Activated CD4-positive, alpha-beta T cell treated with anti-CD3 and anti-CD28 coated beads for 24 hours (primary cell): ENCODE measurements around the gene MAP4K4.

Source experiments
- DNase-seq, 2 donors: peaks; one replicate each; pipeline ENCODE4 v3.0.0-alpha.2; 2020; ENCODE audit warnings: low read depth in 2 of 2

Gene MAP4K4

GRCh38 chr2:101692766-101693165 lies 4.7 kb upstream of the MAP4K4 start:
- DNase-seq: no peak

- DNase-seq: no peak
These were observed 3.4 kb upstream of the MAP4K4 start for GRCh38 chr2:101693991-101694588.

GRCh38 chr2:101696272-101697123 lies 1.0 kb upstream of the MAP4K4 start:
- no peak for DNase-seq

GRCh38 chr2:101698014-101698843 lies 722 bp downstream of the MAP4K4 start:
- DNase-seq: no peak

DNA sequence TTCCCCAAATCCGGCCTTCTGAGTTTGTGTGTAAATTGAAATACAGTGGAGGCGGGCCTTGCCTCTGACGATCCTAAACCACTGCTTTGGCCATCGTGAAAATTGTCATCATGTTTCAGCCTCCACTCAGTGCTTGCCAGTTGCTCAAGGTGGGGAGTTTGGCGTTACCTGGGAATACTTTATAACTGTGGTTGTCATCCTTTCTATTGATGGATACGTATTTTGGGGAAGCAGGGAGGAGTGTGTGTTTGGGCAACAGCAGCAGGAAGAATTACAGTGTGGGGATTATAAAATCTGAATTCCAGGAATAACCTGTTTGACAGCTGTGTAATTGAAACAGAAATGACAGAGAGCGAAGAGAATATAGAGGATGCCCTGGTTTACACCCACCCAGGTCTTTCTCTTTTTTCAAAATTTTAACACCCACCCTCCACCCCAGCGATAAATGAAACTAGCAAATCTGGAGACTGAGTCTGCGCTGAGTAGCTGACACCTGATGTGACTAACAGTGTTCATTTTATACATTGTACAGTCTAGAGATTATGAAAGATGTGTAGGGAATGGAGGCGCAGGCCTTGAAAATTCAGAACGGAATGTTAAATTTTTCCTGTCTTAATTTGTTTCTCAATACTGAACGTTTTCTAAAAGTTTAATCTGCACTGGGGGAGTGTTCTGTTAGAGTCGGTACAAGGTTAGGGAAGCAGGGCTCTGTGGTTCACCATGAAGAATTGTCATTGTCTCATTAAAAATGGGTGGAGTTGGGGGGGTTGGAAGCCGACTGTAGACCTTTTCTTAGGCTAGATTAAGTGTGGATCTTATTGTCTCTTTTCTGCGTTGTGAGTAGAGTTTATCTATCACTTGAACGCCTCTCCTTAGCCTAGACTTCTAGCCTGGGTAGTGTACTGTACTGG lies 1.6 kb downstream of the MAP4K4 start:
- DNase-seq: no peak

DNA sequence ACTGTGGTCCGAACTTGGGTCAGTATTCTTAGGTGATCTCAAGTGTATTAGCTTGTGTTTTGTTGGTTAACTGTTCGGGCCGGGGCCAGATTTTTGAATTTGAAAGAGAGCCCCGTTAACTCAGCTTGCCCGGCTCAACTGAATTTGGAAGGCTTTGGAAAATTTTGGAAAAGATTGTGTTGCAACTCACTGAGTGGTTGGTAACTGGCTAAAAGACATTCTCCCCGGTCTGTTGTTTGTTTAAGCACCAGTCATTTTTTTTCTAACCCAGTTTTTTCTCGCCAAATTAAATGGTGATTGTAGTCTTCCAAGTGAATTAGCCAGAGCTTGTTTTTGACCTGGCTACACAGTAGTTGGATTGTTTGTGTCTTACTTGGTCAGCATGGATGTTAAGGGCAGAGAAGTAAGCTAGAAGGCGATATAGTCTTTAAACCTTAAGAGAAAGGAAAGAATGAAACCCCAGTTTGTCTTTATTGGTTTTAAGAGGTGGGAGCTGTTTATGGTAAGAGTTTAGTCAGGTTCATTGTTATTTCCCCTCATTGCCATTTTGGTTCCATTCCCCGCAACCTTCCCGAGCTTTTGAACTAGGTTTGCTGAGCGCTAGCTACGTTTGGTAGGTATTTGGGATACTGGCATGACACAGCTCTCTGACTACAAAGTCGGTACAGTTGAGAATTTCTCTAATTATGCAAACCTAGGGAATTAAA lies 2.4 kb downstream of the MAP4K4 start:
- no peak for DNase-seq

GRCh38 chr2:101704046-101704466 lies 6.5 kb downstream of the MAP4K4 start:
- DNase-seq: no peak

DNA sequence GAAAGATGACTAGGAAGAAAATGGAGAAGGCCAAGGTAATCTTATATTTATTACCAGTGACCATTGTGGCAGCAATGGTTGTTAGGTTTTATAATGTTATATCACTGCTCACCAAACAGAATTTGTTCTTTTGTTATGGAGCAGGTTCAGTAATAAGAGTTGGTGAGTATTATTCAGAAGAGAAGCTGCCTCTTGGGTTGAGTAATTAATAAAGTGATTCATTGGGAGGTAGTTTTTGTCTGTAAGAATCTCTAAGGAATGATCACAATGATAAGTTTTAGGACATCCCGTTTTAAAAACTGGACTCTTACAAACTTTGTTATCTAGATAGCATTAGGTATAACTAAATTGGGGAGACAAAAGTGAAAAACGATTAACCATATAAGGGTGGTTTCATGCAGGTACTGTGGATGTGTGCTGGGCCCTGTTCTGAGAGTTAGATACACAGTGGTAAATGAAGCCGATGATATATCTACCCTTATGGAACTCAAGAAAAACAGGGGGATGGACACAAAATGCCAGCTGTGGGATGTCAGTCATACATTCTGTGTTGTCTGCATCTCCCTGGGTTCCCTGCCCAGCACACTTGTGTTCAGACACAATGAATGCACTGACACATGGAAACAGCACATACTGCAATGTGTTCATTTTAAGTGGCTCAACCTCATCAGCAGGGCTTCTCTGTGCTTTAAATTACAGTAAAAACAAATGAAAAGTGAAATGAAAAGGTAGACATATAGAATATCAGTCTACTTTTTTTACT lies 7.5 kb downstream of the MAP4K4 start:
- no peak for DNase-seq

DNA sequence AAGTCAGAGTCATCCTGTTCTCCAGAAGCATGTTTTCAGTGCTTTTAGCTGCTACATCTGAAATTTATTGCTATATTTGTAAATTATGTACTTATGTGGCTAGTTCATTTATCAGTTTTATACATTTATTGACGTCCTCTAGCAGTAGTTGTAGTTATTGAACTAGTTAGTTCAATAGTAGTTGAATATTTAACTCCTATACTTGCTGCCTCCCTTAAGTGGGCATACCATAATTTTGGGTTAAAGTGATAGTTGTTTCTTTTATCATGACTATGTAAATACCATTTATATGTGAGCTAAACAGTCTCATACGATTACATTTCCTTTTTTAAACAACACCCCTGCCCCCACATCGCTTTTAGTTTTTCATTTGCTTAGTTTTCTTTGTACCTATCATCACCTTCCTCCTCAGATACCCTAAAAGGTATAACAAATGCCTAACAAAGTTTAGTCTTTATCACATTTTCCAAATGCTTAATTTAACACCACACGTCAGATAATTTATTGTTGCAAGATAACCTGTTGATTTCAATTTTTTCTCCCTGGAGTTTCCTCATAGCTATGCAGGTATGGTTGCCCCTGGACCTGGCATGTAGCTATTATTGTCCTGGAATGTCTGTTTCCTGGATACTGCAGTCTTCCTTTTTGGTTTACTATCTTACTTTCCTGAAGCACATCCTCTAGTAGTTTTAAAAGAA lies 8.8 kb downstream of the MAP4K4 start:
- no peak for DNase-seq

DNA sequence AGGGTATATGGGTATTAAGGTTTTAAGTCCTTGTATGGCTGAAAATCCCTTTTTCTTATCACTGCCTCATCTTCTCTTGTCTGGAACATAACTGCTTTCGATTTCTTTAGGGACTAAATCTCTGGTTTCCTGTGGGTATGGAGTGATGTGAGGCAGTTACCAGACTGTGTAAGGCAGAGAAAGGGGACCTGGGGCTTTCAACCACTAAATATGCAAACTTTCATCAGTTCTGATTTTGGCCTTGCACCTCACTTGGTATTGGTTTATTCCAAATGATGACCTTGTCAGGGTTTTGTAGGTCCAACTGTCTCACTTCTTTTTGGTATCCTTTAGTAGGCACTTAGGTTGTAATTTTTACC lies 9.3 kb downstream of the MAP4K4 start:
- DNase-seq: no peak

DNA sequence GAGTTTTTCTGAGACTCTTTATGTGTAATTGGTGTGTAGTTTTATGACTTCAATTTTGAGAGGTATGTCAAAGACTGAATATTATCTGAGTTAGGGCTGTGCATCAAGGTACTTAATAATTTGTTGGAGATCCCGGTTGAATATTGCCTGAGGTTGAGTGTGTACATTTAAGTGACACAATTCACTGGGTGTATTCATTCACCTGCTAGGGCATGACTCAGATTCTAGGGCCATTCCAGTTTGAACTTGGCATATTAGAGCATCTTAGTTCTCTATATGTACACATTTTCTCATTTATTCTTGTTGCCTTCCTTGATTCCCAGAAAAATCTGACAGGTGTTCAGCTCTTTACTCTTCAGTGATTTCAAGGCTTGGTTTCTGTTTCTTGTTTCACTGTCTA lies 12.5 kb downstream of the MAP4K4 start:
- DNase-seq: no peak

GRCh38 chr2:101710471-101711318 lies 13.2 kb downstream of the MAP4K4 start:
- DNase-seq: no peak

DNA sequence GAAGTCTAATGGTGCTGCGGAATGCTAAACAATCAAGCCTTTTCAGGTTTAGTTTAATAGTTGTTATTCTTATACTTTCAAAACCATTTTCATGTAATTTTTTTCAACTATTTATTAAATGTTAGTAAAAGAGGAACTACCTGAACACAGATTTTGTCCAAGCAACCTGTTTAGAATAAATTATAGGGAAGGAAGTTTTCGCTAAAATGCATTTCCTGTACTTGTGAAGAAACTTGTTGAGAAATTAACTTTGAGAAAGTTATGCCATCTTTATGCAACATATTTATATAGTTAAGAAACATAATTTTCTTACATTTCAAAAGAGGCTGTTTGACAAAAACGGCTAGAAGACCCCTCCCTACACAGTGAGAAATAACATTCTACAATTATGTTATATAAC lies 16.6 kb downstream of the MAP4K4 start:
- DNase-seq: no peak

DNA sequence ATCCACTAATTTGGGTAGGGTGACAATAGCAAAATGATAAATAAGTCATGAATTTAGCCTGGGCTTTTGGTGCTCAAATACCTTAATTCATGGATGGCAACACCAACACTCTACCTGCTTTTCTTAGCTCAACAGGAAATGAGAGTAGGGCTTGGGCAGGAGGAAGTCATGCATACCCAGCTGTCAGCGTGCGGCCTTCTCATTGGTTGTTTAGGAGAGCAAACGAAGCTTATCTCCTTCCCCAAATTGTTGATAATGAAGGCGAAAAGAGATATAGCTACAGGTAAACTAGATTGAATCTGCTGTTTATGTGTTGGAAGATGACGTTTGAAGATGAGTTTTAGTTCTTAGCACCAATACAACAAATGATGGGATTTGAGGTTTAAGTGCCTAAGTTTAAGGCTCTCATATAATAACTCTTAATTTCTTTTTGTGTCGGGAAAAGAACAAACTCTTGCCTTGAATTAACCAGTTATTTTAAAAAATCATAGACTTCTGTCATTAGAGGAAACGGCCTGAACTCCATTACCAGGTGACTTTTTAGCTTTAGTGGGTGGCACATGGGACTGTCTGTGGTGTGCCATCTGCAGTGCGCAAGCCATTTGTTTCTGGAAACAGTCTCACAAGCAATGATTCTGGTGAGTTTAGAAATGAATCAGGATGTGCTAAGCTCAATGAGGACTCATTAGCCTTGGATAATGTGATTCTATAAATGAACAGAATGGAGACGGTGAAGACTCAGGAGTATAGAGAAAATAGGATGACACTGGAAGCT lies 19.8 kb downstream of the MAP4K4 start:
- no peak for DNase-seq

GRCh38 chr2:101718479-101718878 lies 21.0 kb downstream of the MAP4K4 start:
- no peak for DNase-seq

DNA sequence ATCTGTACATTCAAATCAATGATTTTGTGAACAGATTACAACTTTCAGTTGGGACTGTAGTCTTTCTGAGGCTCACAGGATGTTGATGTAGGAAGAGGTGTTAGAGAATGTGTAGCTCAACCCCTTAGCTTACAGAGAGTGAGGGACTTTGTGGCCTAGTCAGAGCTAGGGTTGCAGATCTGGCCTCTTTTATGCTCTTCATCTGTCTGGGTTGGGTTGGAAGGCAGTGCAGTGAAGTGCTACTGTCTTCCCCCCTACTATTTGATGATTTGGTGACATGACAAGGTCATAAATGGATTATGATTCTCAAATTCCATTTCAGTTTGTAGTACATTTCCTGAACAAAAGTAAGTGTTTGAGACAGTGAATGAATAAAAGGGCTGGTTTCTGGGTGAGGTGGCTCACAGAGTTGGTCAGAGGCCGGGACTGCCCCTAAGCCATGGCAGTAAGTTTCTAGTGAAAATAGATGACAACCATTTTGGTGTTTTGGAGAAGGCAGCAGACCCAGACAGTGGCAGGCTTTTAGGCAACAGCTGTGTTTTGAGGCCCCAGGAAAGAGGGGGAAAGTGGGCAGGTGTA lies 21.6 kb downstream of the MAP4K4 start:
- no peak for DNase-seq

DNA sequence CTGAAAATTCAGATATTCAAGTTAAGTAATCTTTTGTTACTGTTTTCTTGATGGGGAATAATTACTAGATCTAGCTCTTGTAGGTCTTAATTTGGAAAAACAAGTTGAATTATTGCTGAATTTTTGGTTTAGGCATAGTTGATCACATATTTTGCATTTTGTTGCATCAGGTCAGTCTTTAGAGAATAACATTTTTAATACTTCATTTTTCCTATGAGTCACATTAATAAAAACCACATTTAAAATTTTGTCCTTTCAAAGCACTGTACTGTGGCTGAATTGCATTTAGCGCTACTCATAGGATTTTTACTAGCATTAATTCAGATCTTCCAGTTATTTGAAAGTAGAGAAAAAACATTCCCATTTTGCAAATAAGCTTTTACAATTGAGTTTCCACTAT lies 23.2 kb downstream of the MAP4K4 start:
- no peak for DNase-seq
